Natural killer cell (primary cell): ENCODE measurements around the gene POLR1A. TPM values are rescaled to one million over a fixed set of nuclear protein-coding genes. Genes with fewer than 3 reads are reported as not detected.

Experiments
- ATAC-seq, 3 donors: fragments of 150-1000 bp in 2 of 3; fragments of 200-7000 bp in 1 of 3; cut with Tn5 transposase; 1 replicate in 1 of 3; 2 replicates in 2 of 3; pipeline ENCODE4 v1.10.0; 2021; ENCODE audit warnings: mild to moderate bottlenecking in 2 of 3, moderate library complexity in 2 of 3
- DNase-seq, 2 donors: peaks; one replicate each; pipeline versions ENCODE4 v3.0.0 to v3.0.0-alpha.2; 2013 to 2021; ENCODE audit warnings: mixed read lengths in 1 of 2
- H3K27ac ChIP-seq: one replicate; pipeline ENCODE4 v1.5.1; 2013; ENCODE audit warnings: mild to moderate bottlenecking, low read length
- H3K27me3 ChIP-seq: one replicate; pipeline ENCODE4 v1.6.1; 2013; ENCODE audit warnings: low read length; ENCODE audit not compliant: control insufficient read depth, insufficient read depth
- H3K36me3 ChIP-seq: one replicate; pipeline ENCODE4 v1.6.1; 2013; ENCODE audit warnings: low read length; ENCODE audit not compliant: control insufficient read depth, insufficient read depth
- H3K4me1 ChIP-seq: one replicate; pipeline ENCODE4 v1.6.1; 2013; ENCODE audit warnings: low read length; ENCODE audit not compliant: control insufficient read depth, insufficient read depth
- H3K4me3 ChIP-seq: one replicate; pipeline ENCODE4 v1.5.1; 2013; ENCODE audit warnings: low read length
- H3K9me3 ChIP-seq: one replicate; pipeline ENCODE4 v1.6.1; 2013; ENCODE audit warnings: low read length; ENCODE audit not compliant: control insufficient read depth, insufficient read depth
- H3K27ac Mint-ChIP-seq, 2 donors: one replicate each; pipeline ENCODE4 v1.8.0; 2022; ENCODE audit warnings: mild to moderate bottlenecking in 2 of 2, mixed read lengths in 2 of 2, moderate library complexity in 1 of 2
- H3K27me3 Mint-ChIP-seq, 2 donors: one replicate each; pipeline ENCODE4 v1.8.0; 2022; ENCODE audit warnings: low read depth in 2 of 2, mixed read lengths in 2 of 2
- H3K36me3 Mint-ChIP-seq: one replicate; pipeline ENCODE4 v1.8.0; 2022; ENCODE audit warnings: mixed read lengths
- H3K4me1 Mint-ChIP-seq, 2 donors: one replicate each; pipeline ENCODE4 v1.8.0; 2022; ENCODE audit warnings: mixed read lengths in 2 of 2
- H3K4me3 Mint-ChIP-seq: one replicate; pipeline ENCODE4 v1.8.0; 2022; ENCODE audit warnings: mild to moderate bottlenecking, moderate library complexity, mixed read lengths
- H3K9me3 Mint-ChIP-seq, 2 donors: one replicate each; pipeline ENCODE4 v1.8.0; 2022; ENCODE audit warnings: mixed read lengths in 2 of 2
- WGBS: methylation state at CpG from one replicate; pipeline ENCODE4 v1.1.7; 2013; ENCODE audit warnings: missing lambda C conversion rate; ENCODE audit not compliant: insufficient coverage; 5-methylcytosine and 5-hydroxymethylcytosine counted together
- intact Hi-C: fragments of 100-400 bp; cut with micrococcal nuclease; formaldehyde crosslinking; loops from one replicate; pipeline ENCODE4 v1.14.2; 2022
- total RNA-seq, 4 donors: library from RNA; stranded (reverse); fragments of 120-200 nt in 1 of 4; gene quantifications; one replicate each; pipeline versions ENCODE4 v1.2.3 to v1.2.4, GENCODE V29; 2013 to 2022
- TF ChIP-seq, protein P1 (sequence below): fragments of 200-600 bp; IDR thresholded peaks from one replicate; pipeline ENCODE4 v1.8.0; 2022; ENCODE audit warnings: antibody characterized with exemption

Gene POLR1A
- total RNA-seq, 3 donors from 2014 or later (not counting 1 experiment from before 2014, with no cell fraction given) = 19.7 to 26.5 (median 22.8) TPM

DNA sequence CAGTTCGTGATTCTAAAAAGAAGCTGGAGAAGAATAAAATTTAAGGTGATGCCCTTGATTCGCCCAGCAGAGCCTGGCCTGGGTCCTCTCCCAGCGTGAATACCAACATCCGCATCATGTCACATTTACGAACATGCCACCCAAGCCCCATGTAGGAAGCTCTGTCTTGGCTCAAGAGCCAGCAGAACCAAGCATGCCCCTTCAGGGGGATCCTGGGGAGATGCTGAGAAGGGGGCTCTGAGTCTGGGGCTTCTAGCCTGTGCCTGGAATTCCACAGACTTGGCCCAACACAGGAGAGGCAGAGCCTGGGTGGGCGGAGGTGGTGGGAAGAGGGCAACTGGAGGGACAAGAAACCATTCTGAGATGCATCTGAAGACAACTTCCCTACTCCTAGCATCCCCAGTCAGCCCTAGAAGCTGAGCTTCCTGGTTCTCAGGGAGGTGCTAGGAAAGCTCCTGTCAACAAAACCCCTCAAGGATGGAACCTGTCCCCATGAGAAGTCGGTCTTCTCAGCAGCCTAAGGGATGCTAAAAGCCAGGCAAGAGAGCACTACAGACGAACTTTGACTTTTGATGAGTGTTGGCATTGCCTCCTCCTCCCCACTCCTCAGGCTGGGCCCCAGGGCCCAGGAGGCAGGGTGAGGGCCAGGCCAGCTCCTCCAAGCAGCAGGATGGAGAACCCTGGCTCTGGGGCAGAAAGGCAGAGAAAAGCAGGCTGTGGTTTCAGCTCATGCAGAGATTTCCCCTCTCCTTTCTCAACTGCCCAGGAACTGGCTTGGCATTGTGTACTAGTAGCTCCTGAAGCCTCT, 57.9 kb downstream of the POLR1A start:
- H3K36me3 Mint-ChIP-seq = peaks cover 7% of the 10 kb centered on the region
- Histone ChIP-seq H3K36me3 (peaks cover 72% of the 10 kb centered on the region), H3K27ac (no peak overlapping the region), H3K27me3 (no peaks in the 10 kb centered on the region), H3K4me1 (no peaks in the 10 kb centered on the region), H3K9me3 (no peaks in the 10 kb centered on the region), H3K4me3 (no peak overlapping the region)
- WGBS = 96% methylated on average over 8 of the region's 8 CpGs
- H3K4me3 Mint-ChIP-seq = no peak overlapping the region
- H3K27ac Mint-ChIP-seq = no peak overlapping the region
- H3K4me1 Mint-ChIP-seq = peaks cover 0 to under 1% of the 10 kb centered on the region in 2 donors
- intact Hi-C loops = no loop called here
- no peaks in the 10 kb centered on the region for H3K27me3 Mint-ChIP-seq
- DNase-seq (no peak), ATAC-seq (no peak)
- no peaks in the 10 kb centered on the region for H3K9me3 Mint-ChIP-seq
- TF ChIP-seq, protein P1, sequence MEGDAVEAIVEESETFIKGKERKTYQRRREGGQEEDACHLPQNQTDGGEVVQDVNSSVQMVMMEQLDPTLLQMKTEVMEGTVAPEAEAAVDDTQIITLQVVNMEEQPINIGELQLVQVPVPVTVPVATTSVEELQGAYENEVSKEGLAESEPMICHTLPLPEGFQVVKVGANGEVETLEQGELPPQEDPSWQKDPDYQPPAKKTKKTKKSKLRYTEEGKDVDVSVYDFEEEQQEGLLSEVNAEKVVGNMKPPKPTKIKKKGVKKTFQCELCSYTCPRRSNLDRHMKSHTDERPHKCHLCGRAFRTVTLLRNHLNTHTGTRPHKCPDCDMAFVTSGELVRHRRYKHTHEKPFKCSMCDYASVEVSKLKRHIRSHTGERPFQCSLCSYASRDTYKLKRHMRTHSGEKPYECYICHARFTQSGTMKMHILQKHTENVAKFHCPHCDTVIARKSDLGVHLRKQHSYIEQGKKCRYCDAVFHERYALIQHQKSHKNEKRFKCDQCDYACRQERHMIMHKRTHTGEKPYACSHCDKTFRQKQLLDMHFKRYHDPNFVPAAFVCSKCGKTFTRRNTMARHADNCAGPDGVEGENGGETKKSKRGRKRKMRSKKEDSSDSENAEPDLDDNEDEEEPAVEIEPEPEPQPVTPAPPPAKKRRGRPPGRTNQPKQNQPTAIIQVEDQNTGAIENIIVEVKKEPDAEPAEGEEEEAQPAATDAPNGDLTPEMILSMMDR = no peak

DNA sequence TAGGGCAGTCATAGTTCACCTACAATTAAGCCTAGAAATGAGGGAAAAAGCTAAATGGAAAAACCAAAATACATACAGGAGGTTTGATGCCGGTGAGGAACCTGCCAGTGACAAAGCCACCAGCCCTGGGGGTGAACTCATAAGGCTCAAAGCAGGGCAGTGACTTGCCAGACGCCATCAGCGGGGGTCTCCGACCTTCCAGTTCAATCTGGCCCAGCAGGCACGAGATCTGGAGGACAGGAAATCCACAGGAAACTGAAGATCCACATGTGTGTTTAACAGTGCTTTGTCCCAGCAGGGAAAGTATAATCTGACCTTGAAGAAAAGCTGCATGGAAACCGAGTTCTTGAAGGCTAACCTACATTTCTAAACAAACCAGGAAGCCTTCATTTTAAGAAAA, 60.1 kb downstream of the POLR1A start:
- Histone ChIP-seq H3K27ac (no peak overlapping the region), H3K9me3 (no peaks in the 10 kb centered on the region), H3K4me1 (peaks cover 9% of the 10 kb centered on the region), H3K4me3 (no peak overlapping the region), H3K27me3 (no peaks in the 10 kb centered on the region), H3K36me3 (peaks cover 63% of the 10 kb centered on the region)
- Mint-ChIP-seq H3K27ac (no peak overlapping the region), H3K9me3 (no peaks in the 10 kb centered on the region), H3K4me3 (no peak overlapping the region), H3K36me3 (peaks cover 7% of the 10 kb centered on the region), H3K4me1 (peaks cover 9 to 14% of the 10 kb centered on the region in 2 donors), H3K27me3 (no peaks in the 10 kb centered on the region)
- TF ChIP-seq, protein P1 = no peak
- DNase-seq = no peak
- 77% methylated on average over 6 of the region's 6 CpGs for WGBS
- no peak for ATAC-seq
- intact Hi-C loops = no loop called here

DNA sequence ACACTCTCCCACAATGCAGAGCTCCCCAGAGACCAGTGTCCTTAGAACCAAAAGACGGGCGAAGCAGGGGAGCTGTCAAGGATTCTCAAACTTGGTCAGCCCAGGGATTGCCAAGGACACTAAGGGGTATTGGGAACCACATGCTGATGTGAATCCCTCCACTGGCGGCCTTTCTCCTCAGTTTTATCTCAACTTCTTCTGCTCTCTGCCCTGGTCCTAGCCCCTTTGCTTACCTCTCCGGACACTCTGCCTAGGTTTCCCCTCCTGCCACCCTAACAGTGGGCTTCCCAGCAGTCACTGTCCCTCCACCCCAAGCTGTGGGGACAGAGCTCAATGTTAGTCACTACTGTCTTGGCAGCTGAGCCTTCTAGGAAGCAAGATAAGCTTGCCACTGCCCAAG, 61.1 kb downstream of the POLR1A start:
- intact Hi-C loops = no loop called here
- H3K36me3 ChIP-seq = peaks cover 61% of the 10 kb centered on the region
- no peak overlapping the region for H3K4me3 ChIP-seq
- TF ChIP-seq, protein P1 = no peak
- no peaks in the 10 kb centered on the region for H3K9me3 ChIP-seq
- H3K4me1 ChIP-seq = peaks cover 18% of the 10 kb centered on the region
- H3K27me3 ChIP-seq = no peaks in the 10 kb centered on the region
- no peaks in the 10 kb centered on the region for H3K9me3 Mint-ChIP-seq
- WGBS = 97% methylated on average over 4 of the region's 4 CpGs
- H3K36me3 Mint-ChIP-seq = peaks cover 7% of the 10 kb centered on the region
- ATAC-seq (no peak), DNase-seq (no peak)
- no peak overlapping the region for H3K4me3 Mint-ChIP-seq
- H3K4me1 Mint-ChIP-seq = peaks cover 12 to 20% of the 10 kb centered on the region in 2 donors
- peak overlapping the region in 1 of 2 donors; percentile 67 for H3K27ac Mint-ChIP-seq
- H3K27ac ChIP-seq = no peak overlapping the region
- no peaks in the 10 kb centered on the region for H3K27me3 Mint-ChIP-seq
